Pancreas (tissue), 10 donors: ENCODE data around the gene P4HA2. TPM values are rescaled to one million over a fixed set of nuclear protein-coding genes. Genes with fewer than 3 reads are reported as not detected.
A peak's percentile ranks its signal among the peaks of the same experiment; 100 is the strongest.

Experiments
- ATAC-seq, 4 donors: fragments of 200-7000 bp; cut with Tn5 transposase; one replicate each; pipeline versions ENCODE4 v1.8.0 to v1.9.1; 2020; ENCODE audit warnings: mild to moderate bottlenecking in 4 of 4, moderate library complexity in 4 of 4
- DNase-seq, 6 donors: peaks; one replicate each; pipeline ENCODE4 v3.0.0-alpha.2; 2020
- FAIRE-seq: peaks from 2 replicates; lab custom pipeline; 2012; peaks lifted over from hg19 to GRCh38; lab: Jason Lieb, UNC
- H3K27ac ChIP-seq, 4 donors: fragments of 200-600 bp; sonication (generic); 1 replicate in 3 of 4; 2 replicates in 1 of 4; pipeline versions ENCODE4 v1.5.0 to v1.8.0; 2020
- H3K27me3 ChIP-seq, 4 donors: fragments of 200-600 bp; one replicate each; pipeline ENCODE4 v1.8.0; 2021
- H3K36me3 ChIP-seq, 3 donors: fragments of 200-600 bp; sonication (generic) in 1 of 3; one replicate each; pipeline versions ENCODE4 v1.5.0 to v1.8.0; 2020 to 2021
- H3K4me1 ChIP-seq, 3 donors: fragments of 200-600 bp; one replicate each; pipeline ENCODE4 v1.8.0; 2021
- H3K4me3 ChIP-seq, 4 donors: fragments of 200-600 bp; sonication (generic) in 2 of 4; one replicate each; pipeline versions ENCODE4 v1.5.0 to v1.8.0; 2020 to 2021
- H3K9me3 ChIP-seq, 4 donors: fragments of 200-600 bp; one replicate each; pipeline ENCODE4 v1.8.0; 2021
- WGBS, 2 donors: extraction: QIAGEN DNeasy Blood & Tissue Kit; methylation state at CpG; one replicate each; pipeline ENCODE4 v1.1.7; 2013; 5-methylcytosine and 5-hydroxymethylcytosine counted together
- intact Hi-C, 3 donors: fragments of 100-400 bp; cut with DNase I; formaldehyde crosslinking; loops; one replicate each; pipeline versions ENCODE4 v1.11.1 to v1.14.2; 2022
- polyA plus RNA-seq, 2 donors: library from polyadenylated mRNA; stranded (reverse); fragments of 200-250 nt; gene quantifications; one replicate each; pipeline ENCODE4 v1.2.3, GENCODE V29; 2013
- total RNA-seq, 6 donors: library from RNA; stranded (reverse); fragmentation: NEBNext Ultra II Directional in 4 of 6; extraction: Animal tissue kit (Norgen Biotek cat#: 25700) in 4 of 6; gene quantifications; one replicate each; pipeline versions ENCODE4 v1.2.1 to v1.2.4, GENCODE V29; 2021 to 2023
- TF ChIP-seq, protein P1 (sequence below), 4 donors: fragments of 200-600 bp; sonication (generic) in 3 of 4; IDR thresholded peaks; one replicate each; pipeline versions ENCODE4 v1.5.0 to v1.8.0; 2021; ENCODE audit warnings: antibody characterized with exemption in 4 of 4
- donor health status: healthy with polysubstance abuse.
- donor health status: DM: no; HTN: no; CAD: no; lungs with moderate emphysema.
- donor health status: DM: no; HTN: no; CAD: no.
- donor health status: control.
- donor health status: control.
- donor health status: Bipolar disorder and iron deficiency.
- donor health status: DM: yes; HTN: yes; CAD: no.
- donor health status: DM: no; HTN: no; CAD: no.
- donor health status: DM: no; HTN: no; CAD: no.
- donor health status: DM: yes; HTN: yes; CAD: no.

The P4HA2 gene
- total and polyA plus RNA-seq, 8 donors = 28.3 to 85.7 (median 56.4) TPM

DNA sequence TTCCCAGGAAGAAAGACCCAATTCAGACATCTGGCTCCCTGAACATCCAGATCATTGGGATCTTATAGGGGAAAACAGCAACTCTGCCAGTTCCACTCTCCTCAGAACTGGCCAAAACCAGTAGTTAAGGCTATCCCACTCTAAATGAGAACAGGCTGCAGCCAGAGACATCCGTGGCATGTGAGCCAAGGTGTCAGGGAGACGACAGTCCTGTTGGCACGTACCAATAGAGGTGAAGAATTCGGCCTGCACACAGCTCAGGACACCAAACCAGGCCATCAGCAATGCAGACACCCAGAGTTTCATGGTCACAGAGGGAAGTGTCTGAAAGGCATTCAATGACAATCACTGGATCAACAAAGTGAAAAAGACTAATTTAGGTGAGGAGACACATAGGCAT is 9.3 kb downstream of the P4HA2 start:
- H3K9me3 ChIP-seq = no peaks in the 10 kb centered on the region
- FAIRE-seq (no peak), ATAC-seq (no peak), DNase-seq (no peak)
- no peak overlapping the region for H3K27ac ChIP-seq
- H3K4me3 ChIP-seq = no peak overlapping the region
- WGBS, 2 donors = 75 to 83% methylated on average over 4 of the region's 4 CpGs
- TF ChIP-seq, protein P1, sequence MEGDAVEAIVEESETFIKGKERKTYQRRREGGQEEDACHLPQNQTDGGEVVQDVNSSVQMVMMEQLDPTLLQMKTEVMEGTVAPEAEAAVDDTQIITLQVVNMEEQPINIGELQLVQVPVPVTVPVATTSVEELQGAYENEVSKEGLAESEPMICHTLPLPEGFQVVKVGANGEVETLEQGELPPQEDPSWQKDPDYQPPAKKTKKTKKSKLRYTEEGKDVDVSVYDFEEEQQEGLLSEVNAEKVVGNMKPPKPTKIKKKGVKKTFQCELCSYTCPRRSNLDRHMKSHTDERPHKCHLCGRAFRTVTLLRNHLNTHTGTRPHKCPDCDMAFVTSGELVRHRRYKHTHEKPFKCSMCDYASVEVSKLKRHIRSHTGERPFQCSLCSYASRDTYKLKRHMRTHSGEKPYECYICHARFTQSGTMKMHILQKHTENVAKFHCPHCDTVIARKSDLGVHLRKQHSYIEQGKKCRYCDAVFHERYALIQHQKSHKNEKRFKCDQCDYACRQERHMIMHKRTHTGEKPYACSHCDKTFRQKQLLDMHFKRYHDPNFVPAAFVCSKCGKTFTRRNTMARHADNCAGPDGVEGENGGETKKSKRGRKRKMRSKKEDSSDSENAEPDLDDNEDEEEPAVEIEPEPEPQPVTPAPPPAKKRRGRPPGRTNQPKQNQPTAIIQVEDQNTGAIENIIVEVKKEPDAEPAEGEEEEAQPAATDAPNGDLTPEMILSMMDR (IDR thresholded peaks at IDR 0.05) = no peak
- intact Hi-C loops = no loop called here
- H3K36me3 ChIP-seq = peaks cover 0 to 9% (median 3%) of the 10 kb centered on the region in 3 donors
- H3K27me3 ChIP-seq = no peaks in the 10 kb centered on the region
- peaks cover 10 to 34% (median 12%) of the 10 kb centered on the region in 3 donors for H3K4me1 ChIP-seq

DNA sequence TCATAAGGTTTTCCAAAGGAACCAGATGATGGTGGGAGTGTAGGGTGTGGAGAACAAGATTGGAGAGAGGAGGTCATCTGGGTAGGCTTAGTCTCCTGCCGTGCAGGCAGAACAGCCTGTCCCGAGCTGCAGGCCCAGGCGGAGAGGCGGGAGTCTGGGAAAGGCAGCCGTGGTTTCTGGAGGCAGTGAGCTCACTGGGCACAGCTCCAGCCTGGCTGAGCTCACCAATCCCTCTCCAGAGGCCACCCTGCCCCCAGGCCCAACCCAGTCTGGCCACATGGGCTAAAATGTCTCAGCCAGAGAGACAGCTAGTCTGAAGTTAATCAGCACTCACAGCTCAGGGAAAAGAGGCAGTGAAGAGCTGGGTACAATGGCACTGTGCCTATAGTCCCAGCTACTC is 12.3 kb downstream of the P4HA2 start:
- 5 to 11% methylated on average over 5 of the region's 5 CpGs for WGBS, 2 donors
- Histone ChIP-seq H3K27ac (peak overlapping the region; percentile 78 to 89 (median 82)), H3K36me3 (peaks cover 0 to 22% (median 3%) of the 10 kb centered on the region in 3 donors), H3K9me3 (no peaks in the 10 kb centered on the region), H3K4me1 (peaks cover 9 to 47% (median 17%) of the 10 kb centered on the region in 3 donors), H3K27me3 (no peaks in the 10 kb centered on the region), H3K4me3 (no peak overlapping the region)
- intact Hi-C loops = no loop called here
- peak; percentile 88 to 98 (median 96) for DNase-seq
- ATAC-seq = peak; percentile 96 to 98 (median 96)
- FAIRE-seq = peak; percentile 60
- TF ChIP-seq, protein P1 (IDR thresholded peaks at IDR 0.05) = no peak

DNA sequence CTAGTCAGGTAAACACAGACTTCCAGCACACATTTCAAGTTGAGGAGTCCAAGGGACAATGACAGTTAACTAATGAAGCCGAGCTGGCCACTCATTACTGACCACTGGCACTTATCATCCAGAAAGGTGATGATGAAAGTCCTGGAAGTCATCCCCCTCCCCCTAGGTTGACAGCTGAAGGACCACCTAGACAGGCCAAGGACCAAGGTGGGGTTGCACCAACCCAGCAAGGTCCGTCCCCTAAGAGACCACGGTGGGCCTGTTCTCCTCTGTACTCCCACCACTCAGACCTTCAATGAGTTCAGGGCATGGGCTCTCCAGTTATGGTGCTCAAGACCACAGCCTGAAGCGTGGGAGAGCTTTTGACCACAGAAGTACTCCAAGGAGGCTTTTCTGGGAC is 13.2 kb downstream of the P4HA2 start:
- H3K27ac ChIP-seq = peak overlapping the region; percentile 78 to 89 (median 82)
- intact Hi-C loops = no loop called here

DNA sequence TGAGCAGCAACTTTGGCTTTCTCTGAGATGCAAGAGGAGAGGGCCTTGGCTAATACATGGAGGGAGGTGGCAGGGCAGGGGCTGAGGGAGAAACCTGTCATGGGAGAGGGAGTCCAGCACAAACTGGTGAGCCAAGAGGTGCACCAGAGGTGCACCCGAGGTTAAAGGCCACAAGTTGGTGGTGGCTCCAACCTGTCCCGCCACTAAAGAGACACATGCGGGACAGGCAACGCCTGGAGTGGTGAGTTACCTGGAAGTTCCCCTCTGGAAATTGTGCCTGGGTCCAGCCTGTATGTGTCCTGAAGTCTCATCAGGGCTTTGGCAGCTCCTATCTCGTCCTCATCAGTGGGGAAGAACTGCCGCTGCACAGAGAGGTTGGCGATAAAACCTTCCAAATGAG is 14.0 kb downstream of the P4HA2 start:
- H3K4me3 ChIP-seq = no peak overlapping the region
- ATAC-seq (no peak), DNase-seq (no peak), FAIRE-seq (no peak)
- no peaks in the 10 kb centered on the region for H3K27me3 ChIP-seq
- no peak overlapping the region for H3K27ac ChIP-seq
- H3K36me3 ChIP-seq = peaks cover 4 to 39% (median 10%) of the 10 kb centered on the region in 3 donors
- intact Hi-C loops = no loop called here
- TF ChIP-seq, protein P1 (IDR thresholded peaks at IDR 0.05) = no peak
- WGBS, 2 donors = 94 to 97% methylated on average over 7 of the region's 7 CpGs
- H3K9me3 ChIP-seq = no peaks in the 10 kb centered on the region
- peaks cover 9 to 36% (median 15%) of the 10 kb centered on the region in 3 donors for H3K4me1 ChIP-seq

More for the DNA sequence above, 13.2 kb downstream of the P4HA2 start:
- WGBS, 2 donors = 92 to 96% methylated on average over 4 of the region's 4 CpGs
- H3K27me3 ChIP-seq = no peaks in the 10 kb centered on the region
- H3K4me3 ChIP-seq = no peak overlapping the region
- FAIRE-seq = no peak
- TF ChIP-seq, protein P1 (IDR thresholded peaks at IDR 0.05) = no peak
- peaks cover 9 to 42% (median 15%) of the 10 kb centered on the region in 3 donors for H3K4me1 ChIP-seq
- no peak for DNase-seq
- no peaks in the 10 kb centered on the region for H3K9me3 ChIP-seq
- peaks cover 4 to 31% (median 10%) of the 10 kb centered on the region in 3 donors for H3K36me3 ChIP-seq
- ATAC-seq = no peak

DNA sequence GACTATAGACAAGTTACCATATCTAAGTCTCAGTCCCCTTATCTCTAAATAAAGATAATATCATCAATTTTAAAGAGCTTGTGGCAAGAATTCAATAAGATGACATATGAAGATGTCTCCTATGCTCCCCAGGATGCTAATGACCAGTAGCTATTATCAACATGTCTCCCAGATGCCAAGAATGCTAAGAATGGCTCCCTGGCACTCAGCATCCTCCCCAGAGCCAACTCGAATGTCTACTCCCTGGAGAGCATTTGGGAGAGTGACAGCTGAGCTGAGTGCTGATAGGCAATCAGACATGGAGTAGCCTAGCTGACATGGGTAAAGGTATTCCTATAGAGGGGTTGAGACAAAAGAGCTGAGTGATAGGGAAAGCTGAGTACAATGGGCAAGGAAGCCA is 15.9 kb downstream of the P4HA2 start:
- Histone ChIP-seq H3K27ac (no peak overlapping the region), H3K9me3 (no peaks in the 10 kb centered on the region), H3K4me1 (peaks cover 9 to 39% (median 15%) of the 10 kb centered on the region in 3 donors), H3K36me3 (peaks cover 4 to 46% (median 14%) of the 10 kb centered on the region in 3 donors), H3K4me3 (no peak overlapping the region), H3K27me3 (no peaks in the 10 kb centered on the region)
- TF ChIP-seq, protein P1 (IDR thresholded peaks at IDR 0.05) = no peak
- 23 to 32% methylated on average over 1 of the region's 1 CpG for WGBS, 2 donors
- intact Hi-C loops = no loop called here
- FAIRE-seq (no peak), DNase-seq (no peak), ATAC-seq (no peak)
